ENCODE measurements around the gene P2RY14.

DNA sequence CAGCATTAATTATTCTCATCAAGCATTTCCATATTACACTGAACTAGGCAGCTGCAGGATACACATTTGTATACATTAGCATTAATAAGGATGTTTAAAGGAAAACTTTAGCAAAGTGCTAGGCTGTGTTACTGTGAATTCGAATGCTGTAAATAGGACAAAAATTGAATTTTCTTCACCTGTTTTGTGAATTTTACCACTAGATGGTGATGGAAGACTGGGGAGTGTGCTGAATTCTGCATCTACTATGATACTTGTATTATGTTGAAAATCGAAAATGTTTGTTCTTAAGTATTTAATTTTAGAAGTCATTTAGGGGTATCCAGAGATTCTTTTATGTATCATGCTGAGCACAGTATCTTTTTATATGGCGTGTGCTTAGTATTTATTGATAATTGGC, 12.3 kb upstream of the P2RY14 start:
- TF ChIP-seq ZNF251 (CRISPR knock-in tag; IDR thresholded peaks at IDR 0.05) (no peak), NFE2L1 (CRISPR knock-in tag; IDR thresholded peaks at IDR 0.05; ENCODE audit: borderline replicate concordance) (no peak), NR3C1 (CRISPR knock-in tag; IDR thresholded peaks at IDR 0.05) (no peak)

Data from HepG2 (cell line).